H1 (cell line): Measurements from ENCODE around the gene GATB. TPM values are rescaled to one million over a fixed set of nuclear protein-coding genes. Genes with fewer than 3 reads are reported as not detected.

Experiments used
- CTCF ChIA-PET: fragments of 300-600 bp; sonication (Branson Sonifier 250); formaldehyde crosslinking; loops from one replicate; lab custom pipeline; 2021; ENCODE audit not compliant: partially characterized antibody; lab: Charles Lee
- POLR2A ChIA-PET: fragments of 300-600 bp; sonication (Branson Sonifier 250); formaldehyde crosslinking; loops from one replicate; lab custom pipeline; 2021; ENCODE audit warnings: inconsistent platforms; ENCODE audit not compliant: partially characterized antibody; lab: Charles Lee
- DNase-seq, 2 experiments: peaks; one replicate each; pipeline versions ENCODE4 v3.0.0 to v3.0.0-alpha.2; 2010 to 2022; ENCODE audit warnings: low spot score in 2 of 2, low read depth in 1 of 2, mixed read lengths in 1 of 2
- FAIRE-seq: peaks from 2 replicates; lab custom pipeline; 2011; peaks lifted over from hg19 to GRCh38; lab: Jason Lieb, UNC
- H2AFZ ChIP-seq: 2 replicates; pipeline ENCODE4 v1.8.1; 2012; ENCODE audit warnings: low read length, inconsistent platforms
- H2AK5ac ChIP-seq: 2 replicates; pipeline ENCODE4 v1.6.1; 2013; ENCODE audit warnings: low read depth, low read length
- H2BK120ac ChIP-seq: replicated peaks from 2 replicates; pipeline ENCODE3; 2013; ENCODE audit warnings: low read depth, low read length, inconsistent platforms
- H2BK12ac ChIP-seq: 2 replicates; pipeline ENCODE4 v1.6.1; 2013; ENCODE audit warnings: low read depth, low read length
- H2BK15ac ChIP-seq: 2 replicates; pipeline ENCODE4 v1.6.1; 2013; ENCODE audit warnings: low read length
- H2BK20ac ChIP-seq: 2 replicates; pipeline ENCODE4 v1.6.1; 2013; ENCODE audit warnings: low read length
- H2BK5ac ChIP-seq: 2 replicates; pipeline ENCODE4 v1.6.1; 2013; ENCODE audit warnings: low read depth, low read length
- H3K14ac ChIP-seq: 2 replicates; pipeline ENCODE4 v1.6.1; 2013; ENCODE audit warnings: inconsistent platforms; ENCODE audit not compliant: insufficient read length
- H3K18ac ChIP-seq: 2 replicates; pipeline ENCODE4 v1.6.1; 2013; ENCODE audit warnings: low read length; ENCODE audit errors: extremely low read depth
- H3K23ac ChIP-seq: 2 replicates; pipeline ENCODE4 v1.6.1; 2013; ENCODE audit warnings: inconsistent platforms; ENCODE audit not compliant: insufficient read length
- H3K23me2 ChIP-seq: 2 replicates; pipeline ENCODE4 v1.6.1; 2013; ENCODE audit warnings: low read depth, low read length
- H3K27ac ChIP-seq: 2 replicates; pipeline ENCODE4 v1.6.1; 2011; ENCODE audit warnings: low read depth, low read length, inconsistent platforms
- H3K27me3 ChIP-seq, 4 experiments: replicated peaks in 1 of 4; 1 replicate in 1 of 4; 2 replicates in 3 of 4; pipeline versions ENCODE4 v1.6.1 to v1.8.1; 2011 to 2013; ENCODE audit warnings: low read length in 3 of 4, mild to moderate bottlenecking in 3 of 4, inconsistent platforms in 2 of 4, mixed read lengths in 2 of 4, moderate library complexity in 1 of 4; ENCODE audit not compliant: control insufficient read depth in 3 of 4, insufficient read depth in 3 of 4; ENCODE audit errors: extremely low read depth in 1 of 4
- H3K36me3 ChIP-seq, 4 experiments: 2 replicates each; pipeline versions ENCODE4 v1.6.1 to v1.8.1; 2011 to 2013; ENCODE audit warnings: mild to moderate bottlenecking in 4 of 4, low read length in 3 of 4, moderate library complexity in 2 of 4, control low read depth in 1 of 4, inconsistent platforms in 1 of 4; ENCODE audit not compliant: insufficient read depth in 4 of 4, control insufficient read depth in 2 of 4
- H3K4ac ChIP-seq: replicated peaks from 2 replicates; pipeline ENCODE3; 2013; ENCODE audit warnings: low read length, low read depth, mixed read lengths, inconsistent platforms; ENCODE audit not compliant: insufficient read length
- H3K4me1 ChIP-seq, 4 experiments: replicated peaks in 1 of 4; 1 replicate in 1 of 4; 2 replicates in 3 of 4; pipeline versions ENCODE4 v1.6.1 to v1.8.1; 2011 to 2013; ENCODE audit warnings: low read length in 3 of 4, inconsistent platforms in 2 of 4, mixed read lengths in 1 of 4; ENCODE audit not compliant: insufficient read depth in 4 of 4, control insufficient read depth in 3 of 4
- H3K4me2 ChIP-seq, 2 experiments: 2 replicates each; pipeline versions ENCODE4 v1.6.1 to v1.8.1; 2011 to 2013; ENCODE audit warnings: low read depth in 2 of 2, low read length in 2 of 2, control low read depth in 1 of 2, inconsistent platforms in 1 of 2, mild to moderate bottlenecking in 1 of 2; ENCODE audit not compliant: insufficient read depth in 1 of 2
- H3K4me3 ChIP-seq, 4 experiments: fragments of 200-600, 300-600 bp in 1 of 4; sonication (generic), shearing (Covaris generic), sonication (Bioruptor Twin) in 1 of 4; 2 replicates each; pipeline versions ENCODE4 v1.5.1 to v1.8.1; 2011 to 2016; ENCODE audit warnings: low read length in 4 of 4, low read depth in 3 of 4, control low read depth in 2 of 4, inconsistent platforms in 2 of 4, mild to moderate bottlenecking in 2 of 4, mixed read lengths in 1 of 4, moderate library complexity in 1 of 4; ENCODE audit not compliant: insufficient read depth in 2 of 4; ENCODE audit errors: extremely low read depth in 1 of 4
- H3K56ac ChIP-seq: replicated peaks from 2 replicates; pipeline ENCODE3; 2013; ENCODE audit warnings: low read depth, mild to moderate bottlenecking, mixed read lengths, low read length, inconsistent platforms; ENCODE audit not compliant: insufficient read length
- H3K79me1 ChIP-seq: 2 replicates; pipeline ENCODE4 v1.6.1; 2013; ENCODE audit warnings: low read depth, low read length, control low read depth
- H3K79me2 ChIP-seq, 2 experiments: 2 replicates each; pipeline versions ENCODE4 v1.6.1 to v1.8.1; 2012 to 2013; ENCODE audit warnings: low read length in 2 of 2, mild to moderate bottlenecking in 2 of 2, inconsistent platforms in 1 of 2; ENCODE audit not compliant: insufficient read depth in 2 of 2, control insufficient read depth in 1 of 2
- H3K9ac ChIP-seq, 4 experiments: replicated peaks in 1 of 4; 1 replicate in 1 of 4; 2 replicates in 3 of 4; pipeline versions ENCODE4 v1.6.1 to v1.8.1; 2011 to 2013; ENCODE audit warnings: low read depth in 3 of 4, low read length in 3 of 4, control low read depth in 2 of 4, mild to moderate bottlenecking in 2 of 4, moderate library complexity in 2 of 4, inconsistent platforms in 1 of 4; ENCODE audit errors: extremely low read depth in 1 of 4
- H3K9me3 ChIP-seq, 2 experiments: 2 replicates each; pipeline versions ENCODE4 v1.6.1 to v1.8.1; 2012 to 2013; ENCODE audit warnings: mild to moderate bottlenecking in 2 of 2, moderate library complexity in 2 of 2, control low read depth in 1 of 2, inconsistent platforms in 1 of 2, low read depth in 1 of 2, low read length in 1 of 2, mixed read lengths in 1 of 2; ENCODE audit not compliant: insufficient read depth in 2 of 2
- H4K20me1 ChIP-seq, 2 experiments: replicated peaks in 1 of 2; 2 replicates each; pipeline versions ENCODE3 to v1.8.1; 2011 to 2013; ENCODE audit warnings: inconsistent platforms in 2 of 2, low read length in 2 of 2, mild to moderate bottlenecking in 1 of 2; ENCODE audit not compliant: insufficient read depth in 2 of 2, control insufficient read depth in 1 of 2
- H4K5ac ChIP-seq: 2 replicates; pipeline ENCODE4 v1.6.1; 2013; ENCODE audit warnings: low read length, low read depth, mixed read lengths, inconsistent platforms; ENCODE audit not compliant: insufficient read length
- H4K8ac ChIP-seq: 2 replicates; pipeline ENCODE4 v1.8.0; 2013; ENCODE audit warnings: mild to moderate bottlenecking, moderate library complexity, low read length, inconsistent platforms; ENCODE audit not compliant: insufficient read depth; ENCODE audit errors: extremely low read depth
- H4K91ac ChIP-seq: replicated peaks from 2 replicates; pipeline ENCODE3; 2013; ENCODE audit warnings: low read length, mixed read lengths, inconsistent platforms; ENCODE audit not compliant: insufficient read length
- BRCA1 ChIP-seq: IDR thresholded peaks from 2 replicates; pipeline ENCODE4 v1.6.1; 2012; ENCODE audit warnings: low read depth, low read length, improper control_type of control experiment
- NRF1 ChIP-seq: IDR thresholded peaks from 2 replicates; pipeline ENCODE4 v1.6.1; 2011; ENCODE audit warnings: mild to moderate bottlenecking, low read depth, low read length, improper control_type of control experiment
- PHF8 ChIP-seq: fragments of 200-600 bp; sonication (generic); conservative IDR thresholded peaks from 2 replicates; pipeline ENCODE4 v1.7.1; 2012; ENCODE audit warnings: low read depth, mild to moderate bottlenecking, inconsistent platforms, low read length, moderate library complexity
- RNF2 ChIP-seq: fragments of 200-900, 300-1000 bp; sonication (generic); IDR thresholded peaks from 2 replicates; pipeline ENCODE4 v1.7.1; 2016; ENCODE audit warnings: borderline replicate concordance, low read depth, mild to moderate bottlenecking, antibody characterized with exemption, low read length; ENCODE audit not compliant: poor library complexity, severe bottlenecking; ENCODE audit errors: missing control alignments
- SIN3A ChIP-seq, 2 experiments: IDR thresholded peaks in 1 of 2; conservative IDR thresholded peaks in 1 of 2; 2 replicates each; pipeline ENCODE4 v1.6.1; 2011 to 2012; ENCODE audit warnings: low read length in 2 of 2, improper control_type of control experiment in 1 of 2, low read depth in 1 of 2, mild to moderate bottlenecking in 1 of 2
- SP4 ChIP-seq: IDR thresholded peaks from 2 replicates; pipeline ENCODE4 v1.6.1; 2012; ENCODE audit warnings: low read length, inconsistent platforms
- SUZ12 ChIP-seq: fragments of 200-600 bp; sonication (generic); IDR thresholded peaks from 2 replicates; pipeline ENCODE4 v1.6.1; 2012; ENCODE audit warnings: mild to moderate bottlenecking, inconsistent platforms, low read length, moderate library complexity, mixed read lengths
- TAF1 ChIP-seq: IDR thresholded peaks from 2 replicates; pipeline ENCODE4 v1.6.1; 2011; ENCODE audit warnings: mild to moderate bottlenecking, low read depth, low read length
- WGBS, 2 experiments: shearing (Covaris generic) in 1 of 2; methylation state at CpG; one replicate each; pipeline versions ENCODE4 v1.1.6 to v1.1.7; 2013 to 2015; ENCODE audit warnings: low lambda C conversion rate in 2 of 2, mixed read lengths in 2 of 2, inconsistent platforms in 1 of 2, low coverage in 1 of 2, missing lambda C conversion rate in 1 of 2; ENCODE audit not compliant: insufficient replicate concordance in 2 of 2, insufficient coverage in 1 of 2, insufficient read length in 1 of 2; ENCODE audit errors: extremely low coverage in 1 of 2, missing lambda C conversion rate in 1 of 2; 5-methylcytosine and 5-hydroxymethylcytosine counted together
- polyA plus RNA-seq, 7 experiments: library from polyadenylated mRNA; depleted of rRNA in 3 of 7; stranded (reverse) in 5 of 7; unstranded in 2 of 7; fragments of >200 nt in 5 of 7; fragments of 200-250 nt in 2 of 7; gene quantifications; 1 replicate in 5 of 7; 2 replicates in 1 of 7; 4 replicates in 1 of 7; pipeline versions ENCODE4 v1.2.1 to v1.2.3, GENCODE V29; 2011 to 2013; ENCODE audit warnings: missing spikeins in 2 of 7, mixed read lengths in 2 of 7
- total RNA-seq: library from RNA; stranded (reverse); fragmentation: NEBNext Ultra II Directional; extraction: Animal tissue kit (Norgen Biotek cat#: 25700); gene quantifications from 2 replicates; pipeline ENCODE4 v1.2.1, GENCODE V29; 2021

Gene GATB
- total and polyA plus RNA-seq, 2 of the 8 experiments (the other 6 are each of a cell fraction or from before 2014, with no cell fraction given): 15.3 to 18.0 TPM

- ChIA-PET POLR2A (no interaction called here), CTCF (interaction anchor here (0.7 to 2.5 kb wide), 4 partner anchors 12 to 653 kb away, joined by 3 to 6 read pairs (median 3); no protein-coding TSS in a partner anchor)
- H3K4me3 ChIP-seq: no peak overlapping the region
- no peaks in the 10 kb centered on the region for H3K9me3 ChIP-seq
- H3K56ac ChIP-seq: no peak overlapping the region
- no peaks in the 10 kb centered on the region for H4K20me1 ChIP-seq
- H2BK5ac ChIP-seq: no peak overlapping the region
- H2AFZ ChIP-seq: no peak overlapping the region
- H3K27ac ChIP-seq: no peak overlapping the region
- H3K9ac ChIP-seq: no peak overlapping the region
- FAIRE-seq (no peak), DNase-seq (no peak)
- H3K4me2 ChIP-seq: no peak overlapping the region
- H3K23me2 ChIP-seq: no peaks in the 10 kb centered on the region
- H2BK120ac ChIP-seq: no peak overlapping the region
- H2BK20ac ChIP-seq: no peak overlapping the region
- H3K4ac ChIP-seq: no peak overlapping the region
- H2AK5ac ChIP-seq: no peak overlapping the region; the same call in 1 of the 2 replicates
- no peak overlapping the region for H3K18ac ChIP-seq
- no peak overlapping the region for H4K5ac ChIP-seq
- peaks cover 2% of the 10 kb centered on the region; the same call in 1 of the 2 replicates for H3K79me1 ChIP-seq
- H2BK15ac ChIP-seq: no peak overlapping the region
- no peaks in the 10 kb centered on the region; a peak in 1 of 8 replicates for H3K36me3 ChIP-seq
- H3K14ac ChIP-seq: no peak overlapping the region
- H3K23ac ChIP-seq: no peak overlapping the region
- H4K8ac ChIP-seq: no peak overlapping the region
- peak overlapping the region; percentile 21; the same call in 1 of the 2 replicates for H2BK12ac ChIP-seq
- H3K79me2 ChIP-seq: no peaks in the 10 kb centered on the region
- WGBS, 2 experiments: 64% methylated on average over 5 of the region's 5 CpGs; no CpG with 5 or more reads in 1 of the 2 experiments
- H3K4me1 ChIP-seq: peaks cover 0 to 6% (median 3%) of the 10 kb centered on the region in 4 experiments; a peak in 3 of 7 replicates
- no peaks in the 10 kb centered on the region for H3K27me3 ChIP-seq
- no peak overlapping the region for H4K91ac ChIP-seq
- TF ChIP-seq RNF2: no peak
- TF ChIP-seq TAF1: no peak
- no peak for TF ChIP-seq SIN3A (conservative IDR thresholded peaks at IDR 0.05 in 1 of 2, IDR thresholded peaks at IDR 0.05 in 1 of 2; ENCODE audit: low read depth in 1 of 2, low read length in 2 of 2)
- no peak for TF ChIP-seq SP4
- no peak for TF ChIP-seq NRF1
- no peak for TF ChIP-seq SUZ12
- TF ChIP-seq PHF8: no peak
- no peak for TF ChIP-seq BRCA1
These were observed 15.2 kb downstream of the GATB start for GRCh38 chr4:151745481-151746231.
